HepG2 (cell line): ENCODE data around the gene ARHGAP45. TPM values are rescaled to one million over a fixed set of nuclear protein-coding genes. Genes with fewer than 3 reads are reported as not detected.
A peak's percentile ranks its signal among the peaks of the same experiment; 100 is the strongest.

Experiments used
- BRD4 ChIP-seq: sonication (generic); formaldehyde crosslinking; IDR thresholded peaks from 2 replicates; pipeline ENCODE4 v1.4.0; 2020; ENCODE audit warnings: missing genetic modification reagents
- ZBTB3 ChIP-seq: sonication (generic); formaldehyde crosslinking; IDR thresholded peaks from 2 replicates; pipeline ENCODE4 v1.4.0; 2020; ENCODE audit warnings: low read depth, mild to moderate bottlenecking, moderate library complexity, missing genetic modification reagents, borderline replicate concordance
- ZNF281 ChIP-seq: sonication (generic); formaldehyde crosslinking; IDR thresholded peaks from 2 replicates; pipeline ENCODE4 v1.4.0; 2020; ENCODE audit warnings: missing genetic modification reagents, borderline replicate concordance
- ZNF318 ChIP-seq: sonication (generic); formaldehyde crosslinking; IDR thresholded peaks from 2 replicates; pipeline ENCODE4 v1.4.0; 2020; ENCODE audit warnings: mild to moderate bottlenecking, missing genetic modification reagents
- ZNF687 ChIP-seq: sonication (generic); formaldehyde crosslinking; IDR thresholded peaks from 2 replicates; pipeline ENCODE4 v1.5.1; 2020; ENCODE audit warnings: mild to moderate bottlenecking, missing genetic modification reagents, moderate library complexity
- ZSCAN21 ChIP-seq: sonication (generic); formaldehyde crosslinking; IDR thresholded peaks from 2 replicates; pipeline ENCODE4 v1.8.0; 2022; ENCODE audit warnings: mild to moderate bottlenecking, missing genetic modification reagents, moderate library complexity, borderline replicate concordance
- polyA plus RNA-seq, 8 experiments: library from polyadenylated mRNA; depleted of rRNA in 3 of 8; stranded (reverse) in 7 of 8; unstranded in 1 of 8; fragments of >200 nt; fragmentation: Illumina TruSeq in 4 of 8; extraction: Trizol in 4 of 8; gene quantifications; 2 replicates each; pipeline versions ENCODE4 v1.2.1 to v1.2.3, GENCODE V29; 2011 to 2016; ENCODE audit warnings: low read depth in 4 of 8, missing spikeins in 1 of 8, mixed read lengths in 1 of 8; ENCODE audit not compliant: insufficient read depth in 1 of 8
- total RNA-seq, 5 experiments: library from RNA; depleted of rRNA; stranded (reverse); fragments of >200 nt; fragmentation: Illumina TruSeq; extraction: Trizol; gene quantifications; 2 replicates each; pipeline ENCODE4 v1.2.3, GENCODE V29; 2016; ENCODE audit warnings: low read depth in 1 of 5

ARHGAP45 gene
- total and polyA plus RNA-seq, 2 of the 13 experiments (the other 11 are each of a cell fraction or from before 2014, with no cell fraction given): 0.84 to 32.0 TPM

- TF ChIP-seq ZNF318 (no peak), ZSCAN21 (CRISPR knock-in tag) (no peak), ZBTB3 (no peak), ZNF281 (no peak), BRD4 (no peak), ZNF687 (CRISPR knock-in tag) (peak; percentile 25; the same call in 1 of the 2 replicates)
Measured at GRCh38 chr19:1068009-1069001, 1.3 kb downstream of the ARHGAP45 start (continued).
